DMS153 (cell line): ENCODE measurements around the gene C1orf116.

Experiments used
- DNase-seq: peaks from one replicate; lab custom pipeline; 2025; lab: John Stamatoyannopoulos, UW

C1orf116 gene

DNA sequence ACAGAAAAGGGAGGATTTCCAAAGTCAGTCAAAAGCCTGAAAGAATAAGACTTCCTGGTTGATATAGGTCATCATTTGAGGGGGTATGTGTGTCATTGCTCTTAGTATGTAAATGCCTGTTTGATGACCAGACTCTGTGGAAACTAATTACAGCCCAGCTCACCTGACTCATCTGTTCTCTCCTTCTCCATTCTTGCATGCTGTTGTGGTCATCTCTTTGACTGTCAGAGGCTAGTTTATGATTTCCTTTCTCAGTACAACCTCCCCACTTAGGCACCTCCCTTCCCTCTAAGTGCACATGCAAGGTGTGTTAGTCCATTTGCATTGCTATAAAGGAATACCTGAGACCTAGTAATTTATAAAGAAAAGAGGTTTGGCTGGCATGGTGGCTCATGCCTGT lies 2.4 kb upstream of the C1orf116 start:
- no peak for DNase-seq

- DNase-seq: peak; percentile 45
Measured at GRCh38 chr1:207034208-207034607, 1.7 kb upstream of the C1orf116 start.

DNA sequence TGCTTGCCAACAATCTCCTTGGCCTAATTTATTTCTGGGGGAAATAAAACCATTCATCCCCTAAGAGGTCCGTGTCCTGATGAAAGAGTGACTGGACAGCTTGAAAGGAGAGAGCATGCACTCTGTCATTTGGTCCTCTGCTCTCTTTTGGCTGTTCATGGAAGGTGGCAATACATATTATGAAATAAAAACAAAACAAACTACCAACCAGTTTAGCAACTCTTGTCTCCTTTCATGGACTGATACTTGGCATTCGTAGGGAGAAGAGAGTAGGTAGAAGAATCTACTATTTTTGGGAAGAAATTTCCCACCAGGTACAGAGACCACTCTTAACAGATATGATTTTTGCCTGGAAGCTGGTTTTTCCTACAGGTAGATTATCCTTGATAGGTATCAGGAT lies 746 bp upstream of the C1orf116 start:
- no peak for DNase-seq

DNA sequence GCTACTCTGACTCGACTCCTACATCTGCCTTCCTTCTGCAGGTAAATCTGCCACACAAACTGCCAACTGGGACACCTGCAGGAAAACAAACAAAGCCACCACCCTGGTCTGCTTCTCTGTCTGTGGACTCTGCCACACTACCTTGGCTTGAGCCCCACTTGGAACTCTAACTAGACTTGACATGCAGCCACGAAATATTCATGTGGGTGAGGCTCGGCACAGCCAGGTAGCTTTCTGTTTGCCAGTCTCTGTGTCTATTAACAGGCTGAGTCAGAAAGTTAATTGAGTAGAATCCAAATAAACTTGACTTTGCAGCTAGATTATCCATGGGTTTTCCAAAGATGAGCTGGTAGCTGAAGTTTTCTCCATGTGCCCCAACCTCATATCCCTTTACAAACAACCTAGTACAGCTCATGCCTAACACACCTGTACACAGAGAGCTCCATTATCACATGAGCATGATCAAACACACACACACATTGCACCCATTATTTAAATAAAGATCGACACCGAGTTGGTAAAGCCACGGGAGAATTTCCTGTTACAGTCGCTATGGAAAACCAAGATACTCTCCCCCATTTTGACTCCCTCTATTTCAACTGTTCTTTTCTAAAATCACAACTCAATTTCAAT lies 808 bp downstream of the C1orf116 start:
- DNase-seq: peak; percentile 57

GRCh38 chr1:207031016-207031415 lies 1.5 kb downstream of the C1orf116 start:
- no peak for DNase-seq

GRCh38 chr1:207030522-207031009 lies 2.0 kb downstream of the C1orf116 start:
- DNase-seq: no peak

DNA sequence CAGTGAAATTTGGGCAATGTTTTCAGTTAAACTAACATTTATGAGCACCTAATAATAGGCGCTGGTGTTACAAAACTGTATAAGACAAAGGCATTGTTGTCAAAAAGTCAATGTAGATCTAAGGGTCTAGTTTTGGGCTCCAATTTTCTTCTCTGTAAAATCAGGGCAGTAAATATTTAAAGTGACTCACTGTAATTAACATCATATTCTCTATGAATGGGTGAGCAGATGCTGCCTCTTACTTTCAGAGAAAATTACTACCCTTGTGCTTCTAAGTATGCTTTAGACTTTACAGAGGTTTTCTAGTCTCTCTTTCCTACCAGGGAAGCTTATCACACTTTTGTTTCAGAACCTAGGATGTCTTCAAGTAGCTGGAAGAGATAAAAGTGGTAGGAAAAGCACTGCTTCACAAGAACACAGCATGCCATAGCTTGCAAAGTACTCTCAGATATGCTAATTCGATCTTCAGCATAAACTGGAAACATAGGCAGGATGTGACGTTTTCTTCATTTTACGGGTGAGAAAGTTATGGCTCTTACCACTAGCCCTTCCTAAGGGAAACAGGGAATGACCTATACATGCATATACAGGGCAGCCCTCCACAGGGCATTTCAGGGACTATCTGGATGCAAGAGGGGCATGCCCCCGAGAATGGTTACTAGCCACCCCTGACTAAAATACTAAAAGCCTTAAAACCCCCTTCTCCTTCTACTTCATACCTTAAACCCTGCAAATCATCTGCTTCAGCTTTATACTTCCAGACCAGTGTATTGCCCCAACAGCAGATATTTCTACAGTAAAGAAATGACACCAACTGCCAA lies 2.6 kb downstream of the C1orf116 start:
- DNase-seq: no peak

GRCh38 chr1:207028884-207029650 lies 3.5 kb downstream of the C1orf116 start:
- no peak for DNase-seq

GRCh38 chr1:207027921-207028320 lies 4.6 kb downstream of the C1orf116 start:
- no peak for DNase-seq

- DNase-seq: no peak
Measured at GRCh38 chr1:207027206-207027777, 5.3 kb downstream of the C1orf116 start.

DNA sequence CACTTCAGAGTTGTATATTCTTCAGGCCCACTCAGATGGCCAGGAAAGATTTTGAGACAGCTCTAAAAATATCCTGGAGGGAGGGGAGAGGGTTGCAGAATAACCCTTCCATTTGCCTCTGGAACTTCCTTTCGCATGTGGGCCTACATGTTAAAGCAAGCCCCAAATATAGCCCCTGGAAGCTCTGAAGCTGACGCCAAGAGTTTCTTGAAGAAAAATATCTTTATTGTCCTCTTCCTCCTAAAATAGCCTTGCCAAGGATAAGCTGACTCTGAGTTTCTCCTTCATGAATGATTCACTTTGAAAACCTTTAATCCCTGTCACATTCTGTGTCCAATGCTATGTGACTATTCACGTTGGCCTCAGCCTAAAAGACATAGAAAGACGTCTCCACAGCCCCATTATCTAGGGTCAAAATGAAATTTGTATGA lies 6.4 kb downstream of the C1orf116 start:
- DNase-seq: no peak

GRCh38 chr1:207025146-207025880 lies 7.2 kb downstream of the C1orf116 start:
- no peak for DNase-seq

GRCh38 chr1:207024202-207025145 lies 8.1 kb downstream of the C1orf116 start:
- no peak for DNase-seq

DNA sequence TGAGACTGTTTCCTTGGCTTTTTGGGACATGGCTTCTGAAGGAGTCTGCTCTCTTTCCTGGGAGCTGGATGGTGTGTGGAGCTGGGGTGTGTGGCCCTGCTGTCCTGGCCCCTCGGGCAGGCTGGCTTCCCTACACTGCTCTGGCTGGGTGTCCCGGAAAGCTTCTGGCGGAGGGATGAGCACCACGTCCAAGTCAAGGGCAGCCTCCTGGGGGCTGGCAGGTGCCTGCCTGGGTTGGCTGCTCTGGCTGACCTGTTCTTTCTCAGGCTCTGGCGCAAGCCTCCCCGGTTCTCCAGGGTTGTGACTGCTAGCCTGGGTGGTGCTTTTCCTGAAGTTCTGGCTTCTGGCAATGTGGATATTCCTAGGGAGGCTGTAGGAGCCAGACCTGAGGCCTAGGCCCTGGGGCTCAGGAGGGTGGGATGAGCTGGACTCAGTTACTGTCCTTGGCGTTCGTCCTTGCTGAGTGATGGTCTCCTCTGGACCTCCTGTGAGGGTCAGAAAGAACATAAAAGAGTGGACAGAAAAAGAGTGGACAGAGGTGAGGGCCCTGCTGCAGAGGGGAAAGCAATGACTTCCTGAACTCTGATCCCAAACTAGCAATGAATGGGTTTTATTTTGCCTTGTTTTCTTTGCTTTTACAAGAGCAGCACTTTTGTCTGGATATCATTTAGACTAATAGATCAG lies 9.4 kb downstream of the C1orf116 start:
- no peak for DNase-seq

DNA sequence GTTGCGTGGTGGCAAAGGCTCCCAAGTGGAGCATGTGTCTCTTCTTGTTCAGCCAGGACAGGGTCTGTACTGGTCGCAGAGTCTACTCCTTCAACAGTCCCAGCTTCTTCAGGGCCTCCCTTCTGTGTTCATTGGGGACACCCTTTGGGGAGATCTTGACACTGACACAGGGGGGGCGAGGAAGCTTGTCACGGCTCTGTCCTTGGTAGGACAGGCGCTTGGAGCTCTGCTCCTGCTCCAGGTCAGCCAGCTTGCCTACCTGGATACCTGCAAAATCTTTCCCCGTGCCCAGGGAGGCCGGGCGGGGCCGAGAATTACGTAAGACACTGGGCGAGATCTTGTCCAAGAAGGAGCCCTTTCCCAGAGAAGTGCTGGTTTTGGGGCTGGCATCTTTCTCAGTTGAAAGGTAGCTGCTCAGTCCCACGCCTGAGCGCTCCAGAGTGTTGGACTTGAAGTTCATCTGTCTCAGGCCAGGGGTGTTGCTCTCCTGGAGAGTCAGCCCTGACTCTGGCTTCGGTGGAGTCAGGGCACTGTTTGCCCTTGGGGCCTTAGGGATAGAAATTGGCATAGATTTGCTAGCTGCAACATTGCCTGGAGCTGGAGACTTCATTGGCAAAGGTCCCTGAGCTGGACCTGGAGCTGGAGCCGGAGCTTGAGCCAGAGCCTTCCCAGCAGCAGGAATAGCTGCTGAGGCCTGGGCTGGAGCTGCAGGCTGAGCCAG lies 10.5 kb downstream of the C1orf116 start:
- DNase-seq: no peak

- DNase-seq: no peak
Measured at GRCh38 chr1:207021139-207021861, 11.3 kb downstream of the C1orf116 start.

GRCh38 chr1:207020709-207021107 lies 11.8 kb downstream of the C1orf116 start:
- DNase-seq: no peak

DNA sequence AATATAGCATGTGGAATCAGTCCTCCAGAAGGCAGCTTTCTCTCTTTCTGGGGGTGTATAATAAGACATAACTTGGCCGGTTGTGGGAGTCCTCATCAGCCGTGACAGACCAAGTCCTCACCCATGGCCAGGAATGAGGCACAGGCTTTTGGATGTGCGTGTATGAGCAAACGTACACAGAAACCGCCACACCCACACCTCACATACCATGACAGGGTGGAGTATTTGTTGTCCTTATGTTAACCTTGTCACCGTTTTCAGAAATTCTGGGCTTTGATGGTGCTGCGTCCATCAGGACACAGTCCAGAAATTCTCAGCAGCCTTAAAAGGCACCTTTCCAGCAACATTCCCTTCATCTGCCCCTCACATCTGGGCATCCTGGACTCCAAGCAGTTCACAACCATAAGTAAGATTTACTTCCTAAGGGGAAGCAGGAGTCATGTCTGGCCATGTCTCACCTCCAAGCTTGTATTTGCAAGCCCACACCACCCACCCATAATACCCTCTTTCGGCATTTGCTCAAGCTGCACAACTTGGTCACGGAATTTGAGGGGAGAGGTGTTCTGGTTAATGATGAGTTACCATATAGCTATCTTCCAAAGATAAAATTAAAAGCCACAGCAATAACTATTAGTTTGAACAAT lies 12.4 kb downstream of the C1orf116 start:
- no peak for DNase-seq
